HG02840 (cell line): ENCODE measurements around the gene SLC25A40.
"Not testable (repeated sequence)": the region's sequence is repeated elsewhere in the genome, so short reads cannot be mapped to it uniquely, and the experiment has no call there.

ENCODE experiments used
- ATAC-seq: cut with Tn5 transposase; IDR thresholded peaks from one replicate; pipeline ENCODE4 v1.9.1; 2021; ENCODE audit warnings: mild to moderate bottlenecking, moderate library complexity, moderate number of reproducible peaks; ENCODE audit not compliant: unreplicated experiment, low FRiP score

Gene SLC25A40

DNA sequence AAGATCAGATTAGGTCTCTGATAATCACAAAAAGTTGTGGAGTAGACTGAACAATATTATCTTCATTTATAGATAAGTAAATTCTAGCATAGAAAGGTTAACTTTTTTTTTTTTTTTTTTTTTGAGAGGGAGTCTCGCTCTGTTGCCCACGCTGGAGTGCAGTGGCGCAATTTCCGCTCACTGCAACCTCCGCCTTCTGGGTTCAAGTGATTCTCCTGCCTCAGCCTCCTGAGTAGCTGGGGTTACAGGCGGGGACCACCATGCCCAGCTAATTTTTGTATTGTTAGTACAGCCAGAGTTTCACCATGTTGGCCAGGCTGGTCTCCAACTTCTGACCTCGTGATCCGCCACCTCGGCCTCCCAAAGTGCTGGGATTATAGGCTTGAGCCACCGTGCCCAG is 2.8 kb downstream of the SLC25A40 start:
- ATAC-seq, result not testable (repeated sequence)

DNA sequence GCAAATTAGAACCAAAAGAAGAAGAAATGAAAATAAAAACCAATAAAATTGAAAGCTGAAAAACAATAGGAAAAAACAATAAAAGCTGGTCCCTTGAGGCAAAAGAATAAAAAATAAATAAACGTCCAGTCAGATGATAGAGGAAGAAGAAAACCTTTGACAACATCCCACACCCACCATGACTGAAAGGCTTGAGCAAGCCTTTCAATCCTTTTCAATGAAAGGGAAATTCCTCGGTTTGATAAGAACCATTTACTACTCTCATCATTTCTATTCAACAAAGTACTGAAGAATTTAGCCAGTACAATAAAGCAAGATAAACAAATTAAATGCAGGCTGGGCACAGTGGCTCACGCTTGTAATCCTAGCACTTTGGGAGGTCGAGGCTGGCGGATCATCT is 3.8 kb downstream of the SLC25A40 start:
- ATAC-seq, result no peak

GRCh38 chr7:87870471-87870870 is 5.7 kb downstream of the SLC25A40 start:
- ATAC-seq, result no peak

GRCh38 chr7:87866533-87866932 is 9.6 kb downstream of the SLC25A40 start:
- ATAC-seq, result not testable (repeated sequence)

- no peak for ATAC-seq
Observed at GRCh38 chr7:87866089-87866488, 10.1 kb downstream of the SLC25A40 start.

DNA sequence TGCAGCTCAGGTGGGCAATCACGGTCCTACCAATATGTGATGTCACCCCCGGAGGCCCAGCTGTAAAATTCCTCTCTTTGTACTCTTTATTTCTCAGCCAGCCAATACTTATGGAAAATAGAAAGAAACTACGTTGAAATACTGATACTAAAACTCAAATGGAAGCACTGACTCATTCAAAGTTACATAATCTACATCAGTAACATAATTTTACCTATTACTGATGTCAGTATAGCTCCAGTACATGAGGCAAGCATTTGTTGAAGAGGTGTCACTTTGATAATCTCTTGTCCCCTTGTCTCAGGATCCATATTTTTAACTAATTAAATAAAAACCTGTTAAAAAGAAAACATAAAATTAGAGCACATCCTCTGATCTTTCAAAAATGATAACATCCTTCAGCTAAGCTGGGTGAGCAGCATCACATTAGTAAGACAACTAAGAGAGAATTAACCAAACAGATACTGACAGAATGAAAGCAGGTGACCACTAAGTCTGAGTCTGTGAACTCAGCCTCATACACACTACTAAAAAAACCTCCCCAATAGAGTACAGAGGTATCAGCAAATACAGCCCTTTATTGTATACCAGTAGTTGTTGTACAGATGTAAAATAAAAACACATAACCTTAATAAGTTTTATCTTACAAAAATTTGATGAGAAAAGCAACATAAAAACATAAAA is 17.6 kb downstream of the SLC25A40 start:
- ATAC-seq, result no peak

GRCh38 chr7:87853237-87853864 is 22.8 kb downstream of the SLC25A40 start:
- ATAC-seq, result no peak

DNA sequence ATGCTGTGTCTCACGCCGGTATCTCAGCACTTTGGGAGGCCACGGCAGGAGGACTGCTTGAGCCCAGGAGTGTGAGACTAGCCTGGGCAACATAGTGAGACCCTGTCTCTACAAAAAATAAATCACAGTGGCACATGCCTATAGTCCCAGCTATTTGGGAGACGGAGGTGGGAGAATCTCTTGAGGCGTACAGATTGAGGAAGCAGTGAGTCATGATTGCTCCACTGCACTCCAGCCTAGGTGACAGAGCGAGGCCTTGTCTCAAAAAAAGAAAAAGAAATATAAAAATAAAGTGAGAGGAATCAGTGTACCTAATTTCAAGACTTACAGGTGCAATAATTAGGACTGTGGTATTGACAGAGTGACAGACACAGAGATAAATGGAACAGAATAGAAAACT is 23.9 kb downstream of the SLC25A40 start:
- ATAC-seq, result no peak

DNA sequence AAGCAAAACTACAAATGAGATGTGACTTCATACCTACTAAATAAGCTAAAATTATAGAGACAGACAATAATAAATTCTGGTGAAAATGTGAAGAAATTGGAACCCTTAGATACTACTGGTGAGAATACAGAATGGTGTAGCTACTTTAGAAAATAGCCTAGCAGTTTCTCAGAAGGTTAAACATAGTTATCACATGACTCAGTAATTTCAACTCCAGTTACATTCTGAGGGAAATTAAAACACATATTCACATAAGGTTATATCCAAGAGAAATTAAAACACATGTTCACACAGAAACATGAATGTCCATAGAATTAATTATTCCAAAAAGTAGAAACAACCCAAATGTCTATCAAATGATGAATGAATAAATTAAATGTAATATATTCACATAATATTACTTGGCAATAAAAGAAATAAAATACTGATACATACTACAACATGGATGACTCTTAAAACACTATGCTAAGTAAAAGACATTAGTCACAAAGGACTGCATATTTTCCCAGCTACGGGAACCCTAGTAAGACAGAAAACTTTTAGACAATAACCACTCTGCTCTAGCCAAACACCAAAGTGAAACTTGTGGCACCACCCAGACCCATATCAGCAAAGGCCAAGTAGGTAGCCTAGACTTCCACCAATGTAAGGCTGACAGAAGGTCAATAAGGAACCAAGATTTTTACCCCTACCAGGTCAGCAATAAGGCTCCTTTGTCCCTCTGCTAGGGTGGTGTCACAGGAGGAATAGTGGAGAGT is 25.1 kb downstream of the SLC25A40 start:
- no peak for ATAC-seq

- no peak for ATAC-seq
Observed at GRCh38 chr7:87837597-87837996, 38.6 kb downstream of the SLC25A40 start.

- ATAC-seq, result no peak
Observed at GRCh38 chr7:87833130-87833529, 43.0 kb downstream of the SLC25A40 start.

- ATAC-seq, result no peak
Observed at GRCh38 chr7:87831097-87831496, 45.1 kb downstream of the SLC25A40 start.

GRCh38 chr7:87828383-87828782 is 47.8 kb downstream of the SLC25A40 start:
- ATAC-seq, result not testable (repeated sequence)

DNA sequence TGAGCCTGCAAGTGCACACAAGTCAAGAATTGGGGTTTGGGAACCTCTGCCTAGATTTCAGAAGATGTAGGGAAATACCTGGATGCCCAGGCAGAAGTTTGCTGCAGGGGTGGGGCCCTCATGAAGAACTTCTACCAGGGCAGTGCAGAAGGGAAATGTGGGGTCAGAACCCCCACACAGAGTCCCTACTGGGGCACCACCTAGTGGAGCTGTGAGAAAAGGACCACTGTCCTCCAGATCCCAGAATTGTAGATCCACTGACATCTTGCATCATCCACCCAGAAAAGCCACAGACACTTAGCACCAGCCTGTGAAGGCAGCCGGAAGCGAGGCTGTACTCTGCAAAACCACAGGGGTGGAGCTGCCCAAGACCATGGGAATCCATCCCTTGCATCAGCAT is 50.8 kb downstream of the SLC25A40 start:
- not testable (repeated sequence) for ATAC-seq

DNA sequence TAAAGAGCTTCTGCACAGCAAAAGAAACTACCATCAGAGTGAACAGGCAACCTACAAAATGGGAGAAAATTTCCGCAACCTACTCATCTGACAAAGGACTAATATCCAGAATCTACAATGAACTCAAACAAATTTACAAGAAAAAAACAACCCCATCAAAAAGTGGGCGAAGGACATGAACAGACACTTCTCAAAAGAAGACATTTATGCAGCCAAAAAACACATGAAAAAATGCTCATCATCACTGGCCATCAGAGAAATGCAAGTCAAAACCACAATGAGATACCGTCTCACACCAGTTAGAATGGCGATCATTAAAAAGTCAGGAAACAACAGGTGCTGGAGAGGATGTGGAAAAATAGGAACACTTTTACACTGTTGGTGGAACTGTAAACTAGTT is 54.1 kb downstream of the SLC25A40 start:
- not testable (repeated sequence) for ATAC-seq

- no peak for ATAC-seq
Observed at GRCh38 chr7:87818336-87818735, 57.8 kb downstream of the SLC25A40 start.

GRCh38 chr7:87816389-87816788 is 59.8 kb downstream of the SLC25A40 start:
- no peak for ATAC-seq

DNA sequence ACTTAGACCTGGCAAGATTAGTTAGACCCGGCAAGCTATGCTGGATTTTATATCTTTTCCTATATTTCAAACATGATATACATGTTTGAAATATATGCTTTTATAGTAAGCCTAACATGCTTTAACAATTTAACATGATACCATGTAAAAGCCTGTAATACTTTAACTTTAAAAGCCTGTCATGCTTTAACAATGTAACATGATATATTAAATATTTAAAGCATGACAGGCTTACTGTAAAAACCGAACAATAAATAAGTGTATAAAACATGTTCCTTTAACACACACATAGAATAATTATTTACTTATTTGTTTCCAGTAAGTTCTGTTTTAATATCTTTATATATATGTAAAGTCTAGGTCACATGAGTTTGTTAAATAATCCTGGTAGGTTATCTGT is 65.4 kb downstream of the SLC25A40 start:
- no peak for ATAC-seq

DNA sequence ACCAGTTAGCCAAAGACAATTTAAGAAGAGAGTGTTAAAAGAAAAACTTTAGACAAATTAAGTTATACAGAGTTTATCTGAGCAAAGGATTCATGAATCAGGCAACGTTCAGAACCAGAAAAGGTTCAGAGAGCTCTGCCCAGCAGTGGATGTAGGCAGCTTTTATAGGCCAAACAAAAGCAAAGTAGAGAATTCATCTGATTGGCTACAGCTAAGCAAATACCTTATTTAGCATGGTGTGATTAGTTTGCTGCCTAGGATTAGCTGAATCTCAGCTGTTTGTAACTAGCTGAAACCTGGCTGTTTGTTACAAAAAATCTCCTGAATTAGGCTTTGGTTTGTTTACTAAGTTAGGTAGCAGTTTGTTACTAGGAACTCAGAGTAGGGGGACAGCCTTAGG is 66.0 kb downstream of the SLC25A40 start:
- ATAC-seq, result no peak

DNA sequence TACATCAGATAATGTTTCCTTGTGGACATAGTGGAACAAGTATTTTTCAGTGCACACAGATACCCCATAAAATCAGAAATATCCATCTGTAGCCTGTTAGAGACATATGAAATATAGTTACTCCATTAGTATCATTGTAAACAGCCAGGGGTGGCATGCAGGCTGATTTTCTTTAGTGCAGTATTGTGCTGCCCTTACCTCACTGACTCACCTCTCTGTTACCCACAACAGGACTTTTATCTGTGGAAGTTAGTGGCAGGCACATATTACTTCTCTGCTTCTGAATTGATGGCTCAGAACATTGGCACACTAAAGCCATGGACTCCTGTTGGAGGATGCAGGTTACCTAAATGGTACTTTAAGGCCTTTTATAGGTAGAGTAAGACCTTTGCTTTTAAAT is 70.0 kb downstream of the SLC25A40 start:
- no peak for ATAC-seq

GRCh38 chr7:87797798-87798403 is 78.3 kb downstream of the SLC25A40 start:
- peak; percentile 66 for ATAC-seq
